GM21529 (cell line): ENCODE measurements around the gene BRAP.
"Not testable (repeated sequence)": the region's sequence is repeated elsewhere in the genome, so short reads cannot be mapped to it uniquely, and the experiment has no call there.

Experiments used
- ATAC-seq: cut with Tn5 transposase; IDR thresholded peaks from one replicate; pipeline ENCODE4 v1.9.1; 2021; ENCODE audit not compliant: unreplicated experiment

The BRAP gene

GRCh38 chr12:111624540-111624939, 61.2 kb downstream of the BRAP start:
- ATAC-seq, result no peak

GRCh38 chr12:111617841-111618240, 67.9 kb downstream of the BRAP start:
- ATAC-seq, result not testable (repeated sequence)

- ATAC-seq, result no peak
Observed at GRCh38 chr12:111616177-111616623, 69.6 kb downstream of the BRAP start.

GRCh38 chr12:111607239-111607638, 78.5 kb downstream of the BRAP start:
- ATAC-seq, result no peak

- ATAC-seq, result no peak
Observed at GRCh38 chr12:111606767-111607230, 79.0 kb downstream of the BRAP start.

GRCh38 chr12:111605911-111606766, 79.6 kb downstream of the BRAP start:
- ATAC-seq, result no peak

- not testable (repeated sequence) for ATAC-seq
Observed at GRCh38 chr12:111602857-111603256, 82.9 kb downstream of the BRAP start.

GRCh38 chr12:111602348-111602747, 83.4 kb downstream of the BRAP start:
- ATAC-seq, result no peak

- not testable (repeated sequence) for ATAC-seq
Observed at GRCh38 chr12:111600986-111601385, 84.8 kb downstream of the BRAP start.

- ATAC-seq, result no peak
Observed at GRCh38 chr12:111600205-111600642, 85.5 kb downstream of the BRAP start.

- ATAC-seq, result peak; percentile 67
Observed at GRCh38 chr12:111599453-111600204, 86.1 kb downstream of the BRAP start.

- peak; percentile 41 for ATAC-seq
Observed at GRCh38 chr12:111598637-111599452, 86.9 kb downstream of the BRAP start, which contains the start of gene ATXN2. TSS of gene ATXN2 (minus strand) at chr12:111599315. CDS start at chr12:111599034, 281 bp downstream.

- peak; percentile 5 for ATAC-seq
Observed at GRCh38 chr12:111597831-111598636, 87.7 kb downstream of the BRAP start.

GRCh38 chr12:111596985-111597830, 88.5 kb downstream of the BRAP start:
- peak; percentile 2 for ATAC-seq

GRCh38 chr12:111595341-111595835, 90.4 kb downstream of the BRAP start:
- not testable (repeated sequence) for ATAC-seq
